Adipocyte (in vitro differentiated cells): ENCODE measurements around the gene ORMDL3.

Experiments used
- DNase-seq: peaks from one replicate; pipeline ENCODE4 v3.0.0-alpha.2; 2015; ENCODE audit warnings: low read depth
- H3K27me3 ChIP-seq: replicated peaks from 2 replicates; pipeline ENCODE4 v1.7.0; 2013; ENCODE audit warnings: mild to moderate bottlenecking, low read length, moderate library complexity; ENCODE audit not compliant: control insufficient read depth, insufficient read depth
- H3K36me3 ChIP-seq: 2 replicates; pipeline ENCODE4 v1.7.0; 2013; ENCODE audit warnings: low read length, mild to moderate bottlenecking, moderate library complexity; ENCODE audit not compliant: control insufficient read depth, insufficient read depth, severe bottlenecking
- H3K4me1 ChIP-seq: 2 replicates; pipeline ENCODE4 v1.7.0; 2013; ENCODE audit warnings: mild to moderate bottlenecking, low read length, moderate library complexity; ENCODE audit not compliant: control insufficient read depth, insufficient read depth
- H3K4me3 ChIP-seq: 2 replicates; pipeline ENCODE4 v1.7.0; 2013; ENCODE audit warnings: mild to moderate bottlenecking, low read length, moderate library complexity
- H3K9ac ChIP-seq: 2 replicates; pipeline ENCODE4 v1.7.0; 2013; ENCODE audit warnings: mild to moderate bottlenecking, low read length, moderate library complexity
- H3K9me3 ChIP-seq: 2 replicates; pipeline ENCODE4 v1.7.0; 2013; ENCODE audit warnings: mild to moderate bottlenecking, low read length, moderate library complexity; ENCODE audit not compliant: control insufficient read depth

ORMDL3 gene

DNA sequence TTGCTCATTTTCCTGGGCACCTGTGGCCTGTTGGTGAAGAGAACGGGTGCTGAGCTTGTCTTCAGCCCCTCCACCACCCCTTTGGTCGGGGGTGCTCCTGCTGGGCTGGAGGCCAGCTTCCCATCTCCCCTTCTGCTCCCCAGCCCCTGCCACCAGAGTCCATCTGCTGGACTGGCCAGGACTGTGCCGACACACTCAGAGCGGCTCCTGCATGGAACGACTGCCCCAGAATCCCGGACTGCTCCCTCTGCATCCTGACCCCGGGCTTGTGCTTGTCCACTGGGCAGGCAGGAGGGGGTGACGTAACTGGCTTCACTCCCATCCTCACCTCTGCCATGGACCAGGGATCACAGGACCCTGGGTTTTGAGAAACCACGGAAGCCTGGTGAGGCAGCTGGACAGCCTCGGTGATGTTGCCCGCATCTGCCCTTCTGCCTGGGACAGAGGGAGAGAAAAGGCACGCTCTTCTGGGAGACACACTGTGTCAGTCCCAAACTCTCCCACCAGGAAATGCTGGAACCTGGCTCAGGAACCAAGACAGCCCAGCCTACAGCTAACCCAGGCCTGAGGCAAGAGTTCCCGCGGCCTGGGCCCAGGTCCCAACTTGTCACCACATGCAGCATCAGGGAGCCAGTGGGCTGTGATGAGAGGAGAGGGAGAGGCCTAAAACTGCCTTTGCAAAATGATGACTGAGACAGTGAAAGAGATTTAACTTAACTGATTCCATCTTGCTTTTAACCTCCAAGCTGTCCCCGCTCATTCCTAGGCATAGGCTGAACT, 19.3 kb upstream of the ORMDL3 start:
- Histone ChIP-seq H3K36me3 (no peaks in the 10 kb centered on the region), H3K4me3 (no peak overlapping the region), H3K9me3 (no peaks in the 10 kb centered on the region), H3K9ac (no peak overlapping the region), H3K27me3 (peaks cover 3% of the 10 kb centered on the region), H3K4me1 (peaks cover 11% of the 10 kb centered on the region)
- DNase-seq: no peak

DNA sequence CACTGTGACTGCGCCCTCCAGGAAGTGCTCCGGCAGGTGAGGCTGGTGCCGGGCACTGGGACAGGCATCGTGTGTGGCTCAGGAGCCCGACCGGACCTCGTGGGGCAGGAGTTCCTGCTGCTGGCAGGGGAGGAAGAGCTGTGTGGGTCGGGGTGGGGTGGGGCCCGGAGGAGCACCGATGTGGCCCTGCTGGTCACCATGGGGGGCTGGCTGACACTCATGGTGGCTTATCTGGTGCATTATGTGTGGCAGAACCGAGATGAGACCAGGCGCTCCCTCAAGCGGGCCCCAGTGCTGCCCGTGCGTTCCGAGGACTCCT, 17.0 kb upstream of the ORMDL3 start:
- Histone ChIP-seq H3K9me3 (no peaks in the 10 kb centered on the region), H3K9ac (no peak overlapping the region), H3K4me1 (peaks cover 8% of the 10 kb centered on the region), H3K36me3 (no peaks in the 10 kb centered on the region), H3K4me3 (no peak overlapping the region), H3K27me3 (peaks cover 3% of the 10 kb centered on the region)
- no peak for DNase-seq

DNA sequence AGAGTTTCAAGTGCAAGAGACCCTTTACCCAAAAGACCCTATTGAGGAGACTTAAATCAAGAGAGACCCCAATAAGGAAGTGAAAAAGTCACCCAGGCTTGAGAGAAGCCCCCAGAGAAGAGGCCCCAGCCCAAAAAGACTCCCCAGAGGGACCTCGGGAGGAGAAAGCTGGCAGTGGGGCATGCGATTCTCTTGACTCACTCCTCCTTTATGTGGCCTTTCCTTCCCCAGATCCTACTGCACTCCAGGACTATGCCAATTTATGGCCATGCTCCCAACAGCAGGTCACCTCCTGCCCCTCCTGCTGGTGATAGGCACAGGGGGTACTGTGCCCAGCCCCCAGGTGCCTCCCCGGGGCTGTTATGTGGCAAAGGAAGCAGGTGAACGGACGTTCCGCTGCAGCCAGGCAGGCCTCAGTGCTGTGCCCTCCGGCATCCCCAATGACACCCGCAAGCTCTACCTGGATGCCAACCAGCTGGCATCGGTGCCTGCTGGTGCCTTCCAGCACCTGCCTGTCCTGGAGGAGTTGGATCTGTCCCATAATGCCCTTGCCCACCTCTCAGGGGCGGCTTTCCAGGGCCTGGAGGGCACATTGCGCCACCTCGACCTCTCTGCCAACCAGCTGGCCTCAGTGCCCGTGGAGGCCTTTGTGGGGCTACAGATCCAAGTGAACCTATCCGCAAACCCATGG, 16.4 kb upstream of the ORMDL3 start:
- Histone ChIP-seq H3K9ac (no peak overlapping the region), H3K4me1 (peaks cover 10% of the 10 kb centered on the region), H3K27me3 (peaks cover 3% of the 10 kb centered on the region), H3K9me3 (no peaks in the 10 kb centered on the region), H3K36me3 (no peaks in the 10 kb centered on the region), H3K4me3 (no peak overlapping the region)
- DNase-seq: no peak

DNA sequence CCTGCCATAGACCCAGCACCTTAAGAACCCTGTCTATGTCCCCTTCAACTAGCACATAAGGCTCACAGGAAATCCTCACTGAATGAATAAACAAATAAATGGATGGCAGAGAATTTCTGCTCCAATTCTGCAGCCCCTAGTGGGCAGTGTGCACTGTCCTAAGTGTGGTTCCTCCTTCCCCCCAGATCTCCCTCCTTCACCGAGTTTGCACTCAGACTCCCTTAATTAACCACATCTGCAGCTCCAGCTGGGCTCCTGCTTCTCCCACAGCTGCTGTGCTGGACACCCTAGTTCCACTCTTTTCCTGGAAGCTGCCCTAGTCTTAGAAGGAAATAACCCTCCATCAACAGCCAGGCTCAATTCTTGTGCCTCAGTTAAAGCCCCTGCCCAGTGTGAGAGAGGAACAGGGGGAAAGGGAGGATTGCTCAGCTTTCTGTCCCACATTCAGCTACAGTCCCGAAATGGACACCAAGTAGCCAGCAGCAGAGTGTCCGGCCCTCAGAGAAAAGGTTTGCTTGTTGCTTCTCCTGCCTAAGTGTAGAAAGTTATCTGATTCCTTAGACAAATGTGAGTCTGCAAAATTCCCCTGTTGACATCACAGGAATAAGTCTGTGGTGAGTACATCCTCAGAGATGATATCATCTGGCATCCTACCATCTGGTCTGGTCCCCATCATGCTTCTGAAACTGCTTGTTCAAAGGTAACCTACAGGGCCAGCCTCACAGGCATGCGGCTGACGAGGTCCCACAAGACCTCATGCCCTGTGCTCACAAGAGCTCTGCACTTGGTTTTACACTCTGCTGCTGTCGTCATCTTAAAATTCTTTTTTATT, 12.4 kb upstream of the ORMDL3 start:
- Histone ChIP-seq H3K4me1 (peaks cover 10% of the 10 kb centered on the region), H3K4me3 (no peak overlapping the region), H3K36me3 (no peaks in the 10 kb centered on the region), H3K27me3 (peaks cover 3% of the 10 kb centered on the region), H3K9ac (peak overlapping the region; percentile 22), H3K9me3 (no peaks in the 10 kb centered on the region)
- peak; percentile 79 for DNase-seq

DNA sequence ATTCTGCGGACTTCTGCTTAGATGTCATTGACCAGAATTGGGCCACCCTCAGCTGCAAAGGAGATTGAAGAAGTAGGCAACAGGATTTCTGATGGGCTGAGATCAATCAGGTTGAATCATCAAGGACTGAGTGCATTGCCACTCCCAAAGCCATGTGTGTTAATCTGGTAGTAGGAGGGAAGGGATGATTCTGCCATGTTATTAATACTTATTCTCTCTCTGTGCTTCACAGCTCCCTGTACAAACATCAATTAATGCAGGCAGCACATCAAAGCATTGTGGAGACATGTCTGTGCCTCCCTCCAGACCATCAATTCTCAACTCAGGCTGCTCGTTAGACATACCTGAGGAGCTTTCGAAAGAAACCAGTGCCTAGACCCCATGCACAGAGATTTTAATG, 11.7 kb upstream of the ORMDL3 start:
- Histone ChIP-seq H3K27me3 (peaks cover 3% of the 10 kb centered on the region), H3K4me3 (no peak overlapping the region), H3K9ac (no peak overlapping the region), H3K36me3 (no peaks in the 10 kb centered on the region), H3K9me3 (no peaks in the 10 kb centered on the region), H3K4me1 (peaks cover 10% of the 10 kb centered on the region)
- no peak for DNase-seq

DNA sequence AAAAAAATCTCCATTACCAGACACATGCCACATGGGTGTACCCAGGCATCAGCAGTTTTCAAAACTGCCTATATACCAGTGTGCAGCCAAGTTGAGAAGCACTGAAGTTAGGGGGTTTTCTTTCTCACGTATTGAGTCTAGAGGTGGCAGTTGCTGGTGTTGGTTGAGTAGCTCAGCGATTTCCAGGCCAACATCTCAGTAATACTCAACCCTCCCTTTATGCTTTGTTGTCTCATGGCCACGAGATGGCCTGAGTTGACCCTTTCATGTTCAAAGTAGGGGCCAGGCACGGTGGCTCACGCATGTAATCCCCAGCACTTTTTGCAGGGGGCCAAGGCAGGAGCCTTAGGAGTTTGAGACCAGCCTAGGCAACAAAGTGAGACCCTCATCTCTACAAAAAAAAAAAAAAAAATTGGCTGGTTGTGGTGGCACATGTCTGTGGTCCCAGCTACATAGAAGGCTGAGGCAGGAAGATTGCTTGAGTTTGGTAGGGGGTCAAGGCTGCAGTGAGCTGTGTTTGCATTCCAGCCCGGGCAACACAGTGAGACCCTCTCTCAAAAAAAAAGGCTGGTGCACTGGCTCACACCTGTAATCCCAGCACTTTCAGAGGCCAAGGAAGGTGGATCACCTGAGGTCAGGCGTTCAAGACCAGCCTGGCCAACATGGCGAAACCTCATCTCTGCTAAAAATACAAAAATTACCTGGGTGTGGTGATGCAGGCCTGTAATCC, 10.9 kb upstream of the ORMDL3 start:
- no peaks in the 10 kb centered on the region for H3K27me3 ChIP-seq

DNA sequence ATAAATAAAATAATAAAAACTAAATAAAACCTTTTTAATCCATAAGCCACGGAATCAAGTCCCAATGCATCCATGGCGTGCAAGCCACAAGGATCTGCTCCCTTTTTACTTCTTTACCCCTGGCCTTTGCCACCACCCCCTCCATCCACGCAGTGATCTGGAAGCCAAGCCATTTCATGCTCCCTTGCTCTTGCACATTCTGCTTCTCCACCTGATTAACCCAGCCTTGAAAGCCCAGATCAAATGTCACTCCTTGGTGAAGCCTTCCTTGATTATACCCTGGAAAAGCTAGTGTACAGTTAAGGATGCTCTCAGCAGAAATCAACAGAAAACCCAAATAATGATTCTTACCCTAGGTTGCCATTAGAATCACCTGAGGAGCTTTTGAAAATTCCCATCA, 10.0 kb upstream of the ORMDL3 start:
- Histone ChIP-seq H3K36me3 (no peaks in the 10 kb centered on the region), H3K9ac (no peak overlapping the region), H3K27me3 (no peaks in the 10 kb centered on the region), H3K4me3 (no peak overlapping the region), H3K4me1 (peaks cover 10% of the 10 kb centered on the region), H3K9me3 (no peaks in the 10 kb centered on the region)
- no peak for DNase-seq

More for the DNA sequence above, 10.9 kb upstream of the ORMDL3 start:
- Histone ChIP-seq H3K4me1 (peaks cover 10% of the 10 kb centered on the region), H3K4me3 (no peak overlapping the region), H3K36me3 (no peaks in the 10 kb centered on the region), H3K9me3 (no peaks in the 10 kb centered on the region), H3K9ac (no peak overlapping the region)
- no peak for DNase-seq

DNA sequence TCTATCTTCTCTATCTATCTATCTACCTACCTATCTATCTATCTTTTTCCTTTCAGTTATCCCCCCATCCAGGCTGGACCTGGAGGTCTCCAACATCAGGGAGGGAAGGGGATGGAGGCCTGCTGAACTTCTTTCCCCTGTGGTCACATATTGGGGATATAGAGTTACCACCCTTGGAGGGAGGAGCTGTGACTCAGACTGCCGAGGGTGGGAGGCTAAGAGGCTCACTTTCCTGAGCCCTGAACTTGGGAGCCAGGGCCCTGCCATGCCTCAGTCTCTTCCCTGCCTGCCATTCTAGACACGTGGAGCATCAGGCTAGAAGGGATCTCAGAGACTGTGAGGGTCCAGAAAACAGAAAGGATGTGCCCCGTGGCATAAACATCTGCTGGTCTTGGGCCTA, 8.5 kb upstream of the ORMDL3 start:
- Histone ChIP-seq H3K27me3 (no peaks in the 10 kb centered on the region), H3K9ac (no peak overlapping the region), H3K4me3 (no peak overlapping the region), H3K9me3 (no peaks in the 10 kb centered on the region), H3K4me1 (peaks cover 10% of the 10 kb centered on the region), H3K36me3 (no peaks in the 10 kb centered on the region)
- peak; percentile 27 for DNase-seq

DNA sequence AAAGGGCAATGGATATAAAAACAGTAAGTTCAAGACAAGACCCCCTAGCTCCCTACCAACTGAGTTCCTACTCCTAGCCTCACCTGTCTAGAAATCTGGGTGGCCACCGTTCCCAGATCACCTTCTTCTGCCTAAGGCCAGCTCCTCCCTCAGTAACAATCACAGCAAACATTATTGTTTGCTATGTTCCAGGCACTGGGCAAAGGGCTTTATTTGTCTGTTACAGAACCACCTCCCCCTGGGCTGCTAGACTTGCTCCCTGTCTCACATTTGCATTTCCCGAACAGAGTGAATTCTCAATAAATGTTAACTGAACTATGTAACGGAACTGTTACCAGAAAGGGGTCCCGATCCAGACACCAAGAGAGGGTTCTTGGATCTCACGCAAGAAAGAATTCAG, 6.9 kb upstream of the ORMDL3 start:
- H3K4me3 ChIP-seq: no peak overlapping the region
- no peaks in the 10 kb centered on the region for H3K36me3 ChIP-seq
- H3K9ac ChIP-seq: no peak overlapping the region
- peaks cover 10% of the 10 kb centered on the region for H3K4me1 ChIP-seq
- no peaks in the 10 kb centered on the region for H3K9me3 ChIP-seq
- DNase-seq: no peak
- no peaks in the 10 kb centered on the region for H3K27me3 ChIP-seq

DNA sequence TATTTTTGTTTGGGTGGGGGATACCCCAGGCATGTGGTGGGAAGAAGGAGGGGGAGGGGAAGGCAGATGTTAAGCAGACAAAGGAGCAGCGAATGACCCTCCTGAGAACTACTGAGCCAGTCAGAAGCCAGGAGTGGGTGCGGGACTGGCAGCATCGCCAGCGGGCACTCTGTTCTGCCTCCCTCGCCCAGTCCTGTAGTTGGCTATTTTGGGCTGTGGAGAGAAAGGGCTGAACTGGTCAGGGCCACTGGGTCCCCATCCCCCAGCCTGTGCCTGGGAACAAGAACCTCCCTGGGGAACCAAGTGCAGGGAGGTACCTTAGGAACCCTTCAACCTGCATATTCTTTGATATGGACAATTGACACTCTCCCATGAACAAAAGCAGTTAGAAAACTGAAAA, 6.5 kb upstream of the ORMDL3 start:
- Histone ChIP-seq H3K9me3 (no peaks in the 10 kb centered on the region), H3K36me3 (no peaks in the 10 kb centered on the region), H3K27me3 (no peaks in the 10 kb centered on the region)

More for the DNA sequence above, 6.5 kb upstream of the ORMDL3 start:
- Histone ChIP-seq H3K9ac (no peak overlapping the region), H3K4me3 (no peak overlapping the region), H3K4me1 (peaks cover 12% of the 10 kb centered on the region)
- no peak for DNase-seq
